Mucosa of rectum (tissue), 2 donors: ENCODE results near the gene OR2J3.
"Not testable (repeated sequence)": the region's sequence is repeated elsewhere in the genome, so short reads cannot be mapped to it uniquely, and the experiment has no call there.

Experiments
- H3K27ac ChIP-seq, 2 donors: one replicate each; pipeline ENCODE4 v1.7.0; 2013; ENCODE audit warnings: inconsistent platforms in 2 of 2, low read depth in 2 of 2, low read length in 2 of 2
- H3K27me3 ChIP-seq, 2 donors: one replicate each; pipeline ENCODE4 v1.7.0; 2013; ENCODE audit warnings: low read length in 2 of 2; ENCODE audit not compliant: control insufficient read depth in 2 of 2, insufficient read depth in 2 of 2
- H3K36me3 ChIP-seq, 2 donors: one replicate each; pipeline ENCODE4 v1.7.0; 2013; ENCODE audit warnings: low read length in 2 of 2; ENCODE audit not compliant: control insufficient read depth in 2 of 2, insufficient read depth in 2 of 2
- H3K4me1 ChIP-seq, 2 donors: one replicate each; pipeline ENCODE4 v1.7.0; 2013; ENCODE audit warnings: low read length in 2 of 2, mild to moderate bottlenecking in 1 of 2; ENCODE audit not compliant: control insufficient read depth in 2 of 2, insufficient read depth in 2 of 2
- H3K4me3 ChIP-seq, 2 donors: one replicate each; pipeline ENCODE4 v1.7.0; 2013; ENCODE audit warnings: low read length in 2 of 2
- H3K9ac ChIP-seq, 2 donors: one replicate each; pipeline ENCODE4 v1.7.0; 2013; ENCODE audit warnings: low read length in 2 of 2, low read depth in 1 of 2, mild to moderate bottlenecking in 1 of 2
- H3K9me3 ChIP-seq, 2 donors: one replicate each; pipeline ENCODE4 v1.7.0; 2013; ENCODE audit warnings: low read length in 2 of 2; ENCODE audit not compliant: control insufficient read depth in 2 of 2
- donor health status: healthy.
- donor health status: Normal muscosa, but diverticular disease.

Gene OR2J3

DNA sequence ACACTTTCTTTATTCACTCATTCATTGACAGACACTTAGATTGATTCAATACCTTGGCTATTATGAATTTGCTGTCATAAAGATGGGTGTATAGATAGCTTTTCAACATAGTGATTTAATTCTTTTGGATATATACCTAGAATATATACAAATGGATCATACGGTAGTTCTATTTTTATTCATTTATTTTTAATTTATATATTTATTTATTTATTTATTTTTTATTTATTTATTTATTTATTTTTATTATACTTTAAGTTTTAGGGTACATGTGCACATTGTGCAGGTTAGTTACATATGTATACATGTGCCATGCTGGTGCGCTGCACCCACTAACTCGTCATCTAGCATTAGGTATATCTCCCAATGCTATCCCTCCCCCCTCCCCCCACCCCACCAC, 7.1 kb downstream of the OR2J3 start:
- H3K9me3 ChIP-seq, H3K27me3 ChIP-seq, H3K4me1 ChIP-seq, H3K36me3 ChIP-seq, H3K4me3 ChIP-seq, H3K9ac ChIP-seq, H3K27ac ChIP-seq: not testable (repeated sequence)

DNA sequence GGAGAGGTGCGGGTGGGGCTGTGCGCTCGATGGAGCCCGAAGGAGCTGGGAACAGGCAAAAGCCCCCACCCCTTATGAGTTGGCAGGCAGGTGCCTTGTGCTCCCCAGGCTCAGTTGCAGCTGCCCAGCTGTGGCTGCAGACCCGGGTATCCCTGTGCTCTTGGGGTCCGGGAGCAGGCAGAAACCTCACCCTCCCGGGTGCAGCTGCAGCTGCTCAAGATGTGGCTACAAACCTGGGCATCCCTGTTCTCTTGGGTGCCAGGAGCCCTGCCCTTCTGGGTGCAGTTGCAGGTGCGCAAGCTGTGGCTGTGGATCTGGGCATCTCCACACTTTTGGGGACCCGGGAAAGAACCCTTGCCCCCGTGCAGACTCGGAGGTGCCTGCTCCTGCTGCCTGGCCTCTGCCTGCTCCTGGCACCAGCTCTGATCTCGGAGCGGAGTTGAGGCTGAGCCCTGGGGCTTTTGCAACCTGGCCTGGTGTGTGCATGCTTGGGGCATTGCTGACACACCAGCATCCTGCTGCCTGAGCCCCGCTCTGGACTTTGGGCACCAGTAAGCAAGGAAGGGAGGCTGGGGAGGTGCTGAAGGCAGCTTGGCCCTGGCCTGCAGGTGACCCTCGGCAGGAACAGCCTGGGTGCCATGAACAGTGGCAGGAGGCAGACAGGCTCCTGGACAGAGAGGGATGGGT, 21.6 kb downstream of the OR2J3 start:
- Histone ChIP-seq H3K9me3 (no peaks in the 10 kb centered on the region), H3K36me3 (no peaks in the 10 kb centered on the region), H3K27me3 (peaks cover 0 to 5% of the 10 kb centered on the region in 2 donors)

DNA sequence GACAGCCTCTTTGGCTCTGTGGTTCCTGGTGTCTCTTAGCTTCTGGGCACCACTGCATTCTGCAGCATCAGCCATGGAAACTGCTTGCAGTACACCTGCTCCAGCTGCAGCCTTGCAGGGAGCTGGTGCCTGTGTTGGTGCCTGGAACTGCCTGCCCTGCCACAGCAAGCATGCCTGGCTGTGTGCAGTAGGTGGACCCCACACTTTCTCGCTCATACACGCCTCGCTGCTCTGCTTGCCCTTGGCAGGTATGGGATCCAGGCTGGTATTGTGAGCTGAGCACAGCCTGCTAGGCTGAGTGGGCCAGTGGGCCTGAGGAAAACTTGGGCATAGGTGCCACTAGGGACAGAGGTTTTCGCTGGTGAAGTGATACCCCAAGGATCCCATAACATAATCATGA, 22.8 kb downstream of the OR2J3 start:
- Histone ChIP-seq H3K4me1 (no peaks in the 10 kb centered on the region), H3K27ac (no peak overlapping the region), H3K4me3 (no peak overlapping the region), H3K9me3 (no peaks in the 10 kb centered on the region), H3K9ac (no peak overlapping the region), H3K36me3 (no peaks in the 10 kb centered on the region), H3K27me3 (peaks cover 0 to 5% of the 10 kb centered on the region in 2 donors)

More for the DNA sequence above, 21.6 kb downstream of the OR2J3 start:
- Histone ChIP-seq H3K4me1 (no peaks in the 10 kb centered on the region), H3K9ac (no peak overlapping the region), H3K27ac (no peak overlapping the region), H3K4me3 (no peak overlapping the region)

DNA sequence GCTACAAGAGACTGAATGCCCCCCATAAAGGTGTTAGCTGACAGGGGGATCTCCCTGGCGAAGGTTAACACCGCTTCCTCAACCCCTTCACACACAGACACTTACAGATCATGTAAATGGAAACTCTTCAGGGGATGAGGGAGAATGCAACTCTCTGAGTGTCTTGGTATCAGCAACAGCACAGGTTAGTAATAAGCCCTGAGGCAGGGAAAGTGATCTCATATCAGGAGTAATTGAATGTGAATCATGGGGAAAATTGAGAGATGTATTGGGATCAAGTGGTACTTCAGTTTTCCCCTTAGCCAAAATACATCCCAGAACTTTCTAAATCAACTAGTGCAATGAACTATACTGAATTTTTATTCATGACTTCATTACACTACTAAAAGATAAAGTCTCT, 23.8 kb downstream of the OR2J3 start:
- Histone ChIP-seq H3K36me3 (no peaks in the 10 kb centered on the region), H3K27me3 (peaks cover 0 to 5% of the 10 kb centered on the region in 2 donors), H3K27ac (no peak overlapping the region), H3K9me3 (no peaks in the 10 kb centered on the region), H3K4me1 (no peaks in the 10 kb centered on the region), H3K9ac (no peak overlapping the region), H3K4me3 (no peak overlapping the region)

DNA sequence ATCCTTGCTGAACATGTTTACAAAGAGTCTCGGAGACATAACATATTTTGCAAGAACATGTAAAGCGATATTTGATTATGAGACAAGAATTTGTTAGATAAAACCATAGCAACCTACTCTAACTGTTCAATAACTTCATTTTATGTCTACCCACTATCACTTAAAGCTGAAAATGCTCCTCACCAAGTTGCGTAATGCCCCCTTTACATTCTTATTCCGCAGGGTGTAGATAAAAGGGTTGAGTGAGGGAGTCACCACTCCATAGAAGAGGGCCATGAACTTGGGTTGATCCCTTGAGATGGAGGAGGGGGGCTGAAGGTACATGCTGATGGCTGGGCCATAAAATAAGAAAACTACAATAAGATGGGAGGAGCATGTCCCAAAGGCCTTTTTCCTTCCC, 29.9 kb downstream of the OR2J3 start:
- H3K27me3 ChIP-seq = no peaks in the 10 kb centered on the region
- no peak overlapping the region for H3K27ac ChIP-seq
- no peaks in the 10 kb centered on the region for H3K4me1 ChIP-seq
- no peak overlapping the region for H3K9ac ChIP-seq
- H3K4me3 ChIP-seq = no peak overlapping the region
- H3K36me3 ChIP-seq = no peaks in the 10 kb centered on the region
- H3K9me3 ChIP-seq = no peaks in the 10 kb centered on the region

DNA sequence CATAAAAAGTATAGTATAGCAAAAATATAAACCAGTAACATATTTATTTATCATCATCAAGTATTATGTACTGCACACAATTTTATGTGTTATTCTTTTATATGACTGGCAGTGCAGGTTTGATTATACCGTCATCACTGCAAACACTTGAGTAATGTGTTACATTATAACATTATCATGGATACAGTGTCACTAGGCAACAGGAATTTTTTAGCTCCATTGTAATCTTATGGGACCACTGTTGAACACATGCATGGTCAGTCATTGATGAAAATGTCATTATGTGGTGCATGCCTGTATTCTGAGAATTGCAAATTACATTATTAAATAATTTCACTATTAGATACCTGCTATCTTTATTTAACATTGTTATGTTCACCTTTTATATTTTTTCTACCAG, 33.7 kb downstream of the OR2J3 start:
- no peaks in the 10 kb centered on the region for H3K36me3 ChIP-seq
- H3K4me3 ChIP-seq = no peak overlapping the region
- H3K4me1 ChIP-seq = no peaks in the 10 kb centered on the region
- H3K9me3 ChIP-seq = no peaks in the 10 kb centered on the region
- no peak overlapping the region for H3K9ac ChIP-seq
- no peaks in the 10 kb centered on the region for H3K27me3 ChIP-seq
- no peak overlapping the region for H3K27ac ChIP-seq

DNA sequence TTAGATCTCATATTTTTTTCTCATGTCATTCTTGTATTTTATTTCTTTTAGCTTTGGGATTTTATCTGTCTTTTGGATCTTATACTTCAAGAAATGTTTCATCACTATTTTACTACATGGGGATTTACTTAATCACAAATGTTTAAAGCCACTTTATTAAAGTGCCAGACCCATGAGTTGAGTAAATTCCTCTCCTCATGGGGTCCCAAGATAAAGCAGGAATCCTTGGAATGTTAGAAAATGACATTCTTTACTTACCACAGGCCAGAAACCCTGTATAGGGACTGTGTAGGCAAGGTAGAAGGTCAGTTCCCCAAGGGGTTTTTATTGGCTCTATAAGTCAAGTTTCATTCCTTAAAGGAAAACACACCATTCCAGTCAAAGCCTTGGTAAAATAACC, 34.5 kb downstream of the OR2J3 start:
- H3K9ac ChIP-seq = no peak overlapping the region
- no peak overlapping the region for H3K4me3 ChIP-seq
- H3K36me3 ChIP-seq = no peaks in the 10 kb centered on the region
- H3K27me3 ChIP-seq = no peaks in the 10 kb centered on the region
- no peak overlapping the region for H3K27ac ChIP-seq
- no peaks in the 10 kb centered on the region for H3K4me1 ChIP-seq
- no peaks in the 10 kb centered on the region for H3K9me3 ChIP-seq

DNA sequence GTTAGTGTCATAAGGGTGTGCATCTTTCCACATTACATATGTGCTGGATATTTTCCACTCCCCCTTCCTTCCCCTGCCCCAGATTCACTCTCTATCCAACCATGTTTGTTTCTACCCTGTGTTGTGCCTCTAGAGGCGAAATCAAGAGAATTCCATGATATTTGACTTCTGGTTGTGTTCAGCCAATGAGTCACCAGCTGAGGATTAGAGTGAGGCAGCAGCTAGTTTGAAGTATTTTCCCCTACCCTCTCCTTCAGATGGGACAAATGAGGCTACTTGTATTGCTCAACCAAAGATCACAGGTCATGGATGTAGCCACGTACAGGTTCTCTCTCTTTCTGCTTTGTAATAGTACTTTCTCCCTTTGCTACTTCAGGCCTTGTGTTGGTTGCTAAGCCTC, 38.3 kb downstream of the OR2J3 start:
- Histone ChIP-seq H3K9me3 (no peaks in the 10 kb centered on the region), H3K27me3 (no peaks in the 10 kb centered on the region), H3K9ac (no peak overlapping the region), H3K27ac (no peak overlapping the region), H3K4me1 (no peaks in the 10 kb centered on the region), H3K36me3 (no peaks in the 10 kb centered on the region), H3K4me3 (no peak overlapping the region)

DNA sequence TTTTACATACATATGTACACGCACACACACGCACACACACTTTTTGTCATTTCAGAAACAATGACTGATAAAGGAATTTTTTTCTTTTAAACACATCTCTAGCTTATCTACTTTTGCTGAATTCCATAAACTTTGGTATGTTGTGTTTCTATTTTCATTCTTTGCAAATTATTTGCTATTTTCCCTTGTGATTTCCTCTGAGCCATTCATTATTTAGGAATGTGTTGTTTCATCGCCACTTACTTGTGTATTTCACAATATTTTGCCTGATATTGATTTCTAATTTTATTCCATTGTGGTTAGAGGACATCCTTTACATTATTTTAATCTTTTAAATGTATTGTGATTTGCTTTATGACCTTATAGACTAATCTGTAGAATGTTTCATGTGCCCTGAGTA, 39.2 kb downstream of the OR2J3 start:
- H3K27ac ChIP-seq = no peak overlapping the region
- no peak overlapping the region for H3K9ac ChIP-seq

DNA sequence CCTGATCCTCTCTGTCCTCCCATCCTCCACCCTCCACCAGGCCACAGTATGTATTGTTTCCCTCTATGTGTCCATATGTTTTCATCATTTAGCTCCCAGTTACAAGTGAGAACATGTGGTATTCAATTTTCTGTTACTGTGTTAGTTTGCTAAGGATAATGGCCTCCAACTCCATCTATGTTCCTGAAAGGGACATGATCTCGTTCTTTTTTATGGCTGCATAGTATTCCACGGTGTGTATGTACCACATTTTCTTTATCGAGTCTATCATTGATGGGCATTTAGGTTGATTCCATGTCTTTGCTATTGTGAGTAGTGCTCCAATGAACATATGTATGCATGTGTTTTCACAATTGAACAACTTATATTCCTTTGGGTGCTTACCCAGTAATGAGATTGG, 41.6 kb downstream of the OR2J3 start:
- not testable (repeated sequence) for H3K4me1 ChIP-seq, H3K27me3 ChIP-seq, H3K36me3 ChIP-seq, H3K9ac ChIP-seq, H3K27ac ChIP-seq, H3K4me3 ChIP-seq, H3K9me3 ChIP-seq

More for the DNA sequence above, 39.2 kb downstream of the OR2J3 start:
- Histone ChIP-seq H3K4me1 (no peaks in the 10 kb centered on the region), H3K4me3 (no peak overlapping the region), H3K9me3 (no peaks in the 10 kb centered on the region), H3K27me3 (no peaks in the 10 kb centered on the region), H3K36me3 (no peaks in the 10 kb centered on the region)

DNA sequence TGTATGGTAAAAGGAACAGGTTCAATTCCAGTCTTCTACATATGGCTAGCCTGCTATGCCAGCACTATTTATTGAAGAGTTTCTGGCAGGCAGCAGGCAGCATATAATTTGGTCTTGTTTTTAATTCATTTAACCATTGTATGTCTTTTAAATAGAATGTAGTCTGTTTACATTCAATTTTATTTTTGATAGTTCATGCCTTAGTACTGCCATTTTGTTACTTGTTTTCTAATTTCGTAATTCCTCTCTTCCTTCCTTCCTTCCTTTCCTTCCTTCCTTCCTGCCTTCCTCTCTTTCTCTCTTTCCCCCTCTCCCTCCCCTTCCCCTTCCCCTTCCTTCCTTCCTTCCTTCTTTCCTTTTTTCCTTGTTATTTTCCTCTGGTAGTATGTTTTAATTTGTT, 45.2 kb downstream of the OR2J3 start:
- Histone ChIP-seq H3K9me3 (no peaks in the 10 kb centered on the region), H3K9ac (no peak overlapping the region), H3K4me1 (no peaks in the 10 kb centered on the region), H3K36me3 (no peaks in the 10 kb centered on the region), H3K4me3 (no peak overlapping the region), H3K27me3 (no peaks in the 10 kb centered on the region), H3K27ac (no peak overlapping the region)
